Stomach (tissue), 9 donors: ENCODE data around the gene KRT81. TPM values are rescaled to one million over a fixed set of nuclear protein-coding genes. Genes with fewer than 3 reads are reported as not detected.

Source experiments
- DNase-seq, 2 donors: peaks; one replicate each; pipeline versions ENCODE4 v3.0.0 to v3.0.0-alpha.2; 2013 to 2019
- H3K27ac ChIP-seq, 5 donors: fragments of 200-600 bp in 4 of 5; sonication (generic) in 4 of 5; one replicate each; pipeline ENCODE4 v1.5.1; 2013 to 2019; ENCODE audit warnings: mild to moderate bottlenecking in 1 of 5, moderate library complexity in 1 of 5
- H3K27me3 ChIP-seq, 3 donors: fragments of 200-600 bp; sonication (generic); one replicate each; pipeline ENCODE4 v1.5.1; 2017 to 2019; ENCODE audit warnings: mixed run types in 1 of 3
- H3K36me3 ChIP-seq, 4 donors: fragments of 200-600 bp; sonication (generic); 1 replicate in 3 of 4; 2 replicates in 1 of 4; pipeline ENCODE4 v1.5.1; 2016 to 2019
- H3K4me1 ChIP-seq, 4 donors: fragments of 200-600 bp; sonication (generic); one replicate each; pipeline ENCODE4 v1.5.1; 2016 to 2019
- H3K4me3 ChIP-seq, 4 donors: fragments of 200-600 bp; sonication (generic) in 3 of 4; one replicate each; pipeline ENCODE4 v1.5.1; 2016 to 2019; ENCODE audit warnings: mild to moderate bottlenecking in 1 of 4
- H3K9me3 ChIP-seq, 4 donors: fragments of 200-600 bp; sonication (generic); one replicate each; pipeline ENCODE4 v1.5.1; 2016 to 2019
- CTCF ChIP-seq, 7 experiments: fragments of 450-650 bp in 4 of 7; fragments of 200-600 bp in 3 of 7; sonication (generic) in 3 of 7; IDR thresholded peaks; one replicate each; pipeline ENCODE4 v1.5.1; 2016 to 2019; ENCODE audit warnings: antibody characterized with exemption in 7 of 7, control low read depth in 2 of 7, mild to moderate bottlenecking in 1 of 7
- EP300 ChIP-seq: sonication (generic); formaldehyde crosslinking; IDR thresholded peaks from one replicate; pipeline ENCODE4 v1.6.1; 2017; ENCODE audit warnings: antibody characterized with exemption
- POLR2A ChIP-seq, 4 donors: fragments of 450-650 bp; IDR thresholded peaks; one replicate each; pipeline ENCODE4 v1.6.1; 2016; ENCODE audit warnings: antibody characterized with exemption in 4 of 4, control low read depth in 2 of 4, mild to moderate bottlenecking in 1 of 4, moderate library complexity in 1 of 4
- POLR2AphosphoS5 ChIP-seq, 3 donors: sonication (generic); formaldehyde crosslinking; IDR thresholded peaks; one replicate each; pipeline ENCODE4 v1.6.1; 2016; ENCODE audit warnings: antibody characterized with exemption in 3 of 3
- WGBS, 5 donors: extraction: QIAGEN DNeasy Blood & Tissue Kit in 3 of 5; methylation state at CpG; one replicate each; pipeline versions ENCODE4 v1.1.5 to v1.1.7; 2013 to 2018; 5-methylcytosine and 5-hydroxymethylcytosine counted together
- intact Hi-C: fragments of 100-400 bp; cut with DNase I; formaldehyde crosslinking; loops from one replicate; pipeline ENCODE4 v1.15.1; 2023; ENCODE audit warnings: low total_unique reads
- polyA plus RNA-seq, 3 donors: library from polyadenylated mRNA; stranded (reverse); fragments of 200-250 nt; gene quantifications; one replicate each; pipeline ENCODE4 v1.2.3, GENCODE V29; 2013
- total RNA-seq, 5 donors: library from RNA; depleted of rRNA; stranded (reverse); fragments of >200 nt; gene quantifications; one replicate each; pipeline versions ENCODE4 v1.1.0 to v1.2.3, GENCODE V29; 2014 to 2016
- donor health status: healthy with polysubstance abuse.
- donor health status: Bipolar disorder and iron deficiency.
- donor health status: healthy.

KRT81 gene
- total and polyA plus RNA-seq, 8 donors, result 0.15 TPM; not detected in 7

- DNase-seq, result no peak
These were observed 23.2 kb upstream of the KRT81 start for GRCh38 chr12:52314511-52314910.

GRCh38 chr12:52313926-52314325 is 22.6 kb upstream of the KRT81 start:
- H3K4me1 ChIP-seq, result peaks cover 0 to 2% (median 0%) of the 10 kb centered on the region in 4 donors
- intact Hi-C loops, result no loop called here
- no peaks in the 10 kb centered on the region for H3K9me3 ChIP-seq
- no peaks in the 10 kb centered on the region for H3K36me3 ChIP-seq
- no peak overlapping the region for H3K27ac ChIP-seq
- TF ChIP-seq EP300 (no peak), POLR2A (IDR thresholded peaks at IDR 0.05) (no peak), CTCF (IDR thresholded peaks at IDR 0.05) (no peak), POLR2AphosphoS5 (IDR thresholded peaks at IDR 0.05) (no peak)
- 80 to 90% (median 86%) methylated on average over 9 of the region's 9 CpGs for WGBS, 5 donors
- H3K27me3 ChIP-seq, result peaks cover 0 to 57% (median 9%) of the 10 kb centered on the region in 3 donors
- no peak overlapping the region for H3K4me3 ChIP-seq
- no peak for DNase-seq

More at GRCh38 chr12:52314511-52314910, 23.2 kb upstream of the KRT81 start:
- Histone ChIP-seq H3K9me3 (no peaks in the 10 kb centered on the region), H3K36me3 (no peaks in the 10 kb centered on the region), H3K27me3 (peaks cover 0 to 57% (median 5%) of the 10 kb centered on the region in 3 donors), H3K4me3 (no peak overlapping the region), H3K27ac (no peak overlapping the region), H3K4me1 (no peaks in the 10 kb centered on the region)
- intact Hi-C loops, result no loop called here
- 74 to 87% (median 83%) methylated on average over 3 to 13 of the region's 13 CpGs for WGBS, 5 donors
- TF ChIP-seq CTCF (IDR thresholded peaks at IDR 0.05) (no peak), POLR2AphosphoS5 (IDR thresholded peaks at IDR 0.05) (no peak), EP300 (no peak), POLR2A (IDR thresholded peaks at IDR 0.05) (no peak)

- no peak for DNase-seq
- no peaks in the 10 kb centered on the region for H3K36me3 ChIP-seq
- intact Hi-C loops, result no loop called here
- TF ChIP-seq EP300 (no peak), POLR2A (IDR thresholded peaks at IDR 0.05) (no peak), CTCF (IDR thresholded peaks at IDR 0.05) (no peak)
- WGBS, 5 donors, result 62 to 79% (median 74%) methylated on average over 3 of the region's 3 CpGs
- no peak overlapping the region for H3K4me3 ChIP-seq
- H3K4me1 ChIP-seq, result peaks cover 0 to 6% (median 4%) of the 10 kb centered on the region in 4 donors
- H3K27ac ChIP-seq, result no peak overlapping the region
- peaks cover 0 to 57% (median 13%) of the 10 kb centered on the region in 3 donors for H3K27me3 ChIP-seq
- no peaks in the 10 kb centered on the region for H3K9me3 ChIP-seq
These were observed 22.1 kb upstream of the KRT81 start for GRCh38 chr12:52313461-52313860.

GRCh38 chr12:52312086-52312485 is 20.8 kb upstream of the KRT81 start:
- 71 to 89% (median 86%) methylated on average over 4 of the region's 4 CpGs for WGBS, 5 donors
- no peak for DNase-seq
- Histone ChIP-seq H3K4me3 (no peak overlapping the region), H3K27me3 (peaks cover 0 to 65% (median 20%) of the 10 kb centered on the region in 3 donors), H3K27ac (no peak overlapping the region), H3K9me3 (no peaks in the 10 kb centered on the region), H3K4me1 (peaks cover 5 to 14% (median 12%) of the 10 kb centered on the region in 4 donors), H3K36me3 (no peaks in the 10 kb centered on the region)
- TF ChIP-seq EP300, result no peak
- no peak for TF ChIP-seq POLR2A (IDR thresholded peaks at IDR 0.05)
- TF ChIP-seq POLR2AphosphoS5 (IDR thresholded peaks at IDR 0.05), result no peak
- TF ChIP-seq CTCF (IDR thresholded peaks at IDR 0.05), result no peak
- intact Hi-C loops, result no loop called here
